Loucy (cell line): Measurements from ENCODE around the gene SNX27.
"Not testable (repeated sequence)": the region's sequence is repeated elsewhere in the genome, so short reads cannot be mapped to it uniquely, and the experiment has no call there.

Experiments used
- H2AFZ ChIP-seq: fragments of 200-600 bp; sonication (generic); 2 replicates; pipeline ENCODE4 v1.6.0; 2016; ENCODE audit warnings: antibody characterized with exemption, mild to moderate bottlenecking, low read length, moderate library complexity
- H3F3A ChIP-seq: fragments of 200-600 bp; 2 replicates; pipeline ENCODE4 v1.6.0; 2016; ENCODE audit warnings: antibody characterized with exemption, low read depth, mild to moderate bottlenecking
- H3K27me3 ChIP-seq: fragments of 200-600 bp; sonication (generic); 2 replicates; pipeline ENCODE4 v1.6.1; 2014; ENCODE audit warnings: low read length, mild to moderate bottlenecking; ENCODE audit not compliant: insufficient read depth, poor library complexity, severe bottlenecking
- H3K36me3 ChIP-seq: fragments of 200-600 bp; sonication (generic); 2 replicates; pipeline ENCODE4 v1.6.1; 2016; ENCODE audit warnings: low read length; ENCODE audit not compliant: insufficient read depth
- H3K4me1 ChIP-seq: fragments of 200-600 bp; sonication (generic); 2 replicates; pipeline ENCODE4 v1.5.1; 2014; ENCODE audit warnings: low read length, mild to moderate bottlenecking; ENCODE audit not compliant: insufficient read depth, poor library complexity, severe bottlenecking
- H3K4me2 ChIP-seq: fragments of 200-600 bp; sonication (generic); 2 replicates; pipeline ENCODE4 v1.6.0; 2014; ENCODE audit warnings: antibody characterized with exemption, low read length, low read depth, mild to moderate bottlenecking; ENCODE audit not compliant: poor library complexity, severe bottlenecking
- H3K4me3 ChIP-seq: fragments of 200-600 bp; sonication (generic); 2 replicates; pipeline ENCODE4 v1.5.1; 2014; ENCODE audit warnings: low read length, mild to moderate bottlenecking, mixed read lengths; ENCODE audit not compliant: poor library complexity, severe bottlenecking
- H3K79me2 ChIP-seq: fragments of 200-600 bp; sonication (generic); 2 replicates; pipeline ENCODE4 v1.6.1; 2014; ENCODE audit warnings: low read length; ENCODE audit not compliant: insufficient read depth
- H3K9ac ChIP-seq: fragments of 200-600 bp; sonication (generic); 2 replicates; pipeline ENCODE4 v1.6.0; 2014; ENCODE audit warnings: mild to moderate bottlenecking, low read depth, low read length, moderate library complexity; ENCODE audit not compliant: poor library complexity, severe bottlenecking
- H3K9me2 ChIP-seq: fragments of 200-600 bp; sonication (generic); replicated peaks from 2 replicates; pipeline ENCODE4 v1.6.1; 2016; ENCODE audit warnings: low read depth, low read length, mixed read lengths
- H3K9me3 ChIP-seq: fragments of 200-600 bp; sonication (generic); 2 replicates; pipeline ENCODE4 v1.6.1; 2014; ENCODE audit warnings: mild to moderate bottlenecking, antibody characterized with exemption, low read length, low read depth; ENCODE audit not compliant: insufficient read depth
- H4K20me1 ChIP-seq: fragments of 200-600 bp; sonication (generic); 2 replicates; pipeline ENCODE4 v1.6.0; 2014; ENCODE audit warnings: antibody characterized with exemption, low read length, mild to moderate bottlenecking; ENCODE audit not compliant: insufficient read depth, poor library complexity, severe bottlenecking
- CTCF ChIP-seq: fragments of 200-600 bp; sonication (generic); conservative IDR thresholded peaks from 2 replicates; pipeline ENCODE4 v1.5.1; 2014; ENCODE audit warnings: mild to moderate bottlenecking, antibody characterized with exemption, low read length
- EZH2phosphoT487 ChIP-seq: fragments of 200-600 bp; IDR thresholded peaks from 2 replicates; pipeline ENCODE4 v1.6.1; 2018; ENCODE audit warnings: antibody characterized with exemption, mild to moderate bottlenecking, moderate library complexity, borderline replicate concordance

SNX27 gene

DNA sequence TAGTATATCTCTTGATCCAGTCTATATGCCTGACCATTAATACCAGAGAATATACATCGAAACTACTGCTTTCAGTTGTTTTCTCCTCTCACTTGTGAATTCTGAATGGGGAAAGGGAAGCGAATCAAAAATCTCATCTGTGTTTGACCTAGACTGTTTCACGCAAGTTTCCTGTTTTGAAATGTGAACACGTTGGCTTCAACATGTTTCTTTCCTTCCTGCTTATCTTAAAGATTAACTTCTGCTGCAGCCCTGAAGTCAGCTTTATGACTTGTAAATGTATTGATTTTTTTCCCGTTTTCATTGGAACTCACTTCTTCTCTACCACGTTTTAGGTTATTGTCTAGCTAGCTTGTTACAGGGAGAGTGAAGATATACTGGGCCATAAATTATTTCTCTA, 49.9 kb downstream of the SNX27 start:
- H3K27me3 ChIP-seq, result no peaks in the 10 kb centered on the region

GRCh38 chr1:151668090-151668489, 56.2 kb downstream of the SNX27 start:
- Histone ChIP-seq H3K9me2 (no peaks in the 10 kb centered on the region), H3K79me2 (no peaks in the 10 kb centered on the region), H3K36me3 (peaks cover 63% of the 10 kb centered on the region; the same call in 1 of the 2 replicates), H3K9ac (no peak overlapping the region), H3F3A (no peaks in the 10 kb centered on the region), H2AFZ (no peak overlapping the region), H3K4me3 (no peak overlapping the region), H3K27me3 (no peaks in the 10 kb centered on the region), H3K4me1 (no peaks in the 10 kb centered on the region), H4K20me1 (no peaks in the 10 kb centered on the region), H3K4me2 (no peak overlapping the region), H3K9me3 (no peaks in the 10 kb centered on the region)
- TF ChIP-seq EZH2phosphoT487 (no peak), CTCF (no peak)

More for the DNA sequence above, 49.9 kb downstream of the SNX27 start:
- no peaks in the 10 kb centered on the region for H3K9me3 ChIP-seq
- TF ChIP-seq CTCF, result no peak
- TF ChIP-seq EZH2phosphoT487, result no peak
- H3K9me2 ChIP-seq, result no peaks in the 10 kb centered on the region
- no peaks in the 10 kb centered on the region for H3F3A ChIP-seq
- H2AFZ ChIP-seq, result no peak overlapping the region
- no peak overlapping the region for H3K4me3 ChIP-seq
- no peaks in the 10 kb centered on the region for H3K4me1 ChIP-seq
- no peaks in the 10 kb centered on the region for H4K20me1 ChIP-seq
- H3K36me3 ChIP-seq, result peaks cover 72% of the 10 kb centered on the region
- no peaks in the 10 kb centered on the region for H3K79me2 ChIP-seq
- no peak overlapping the region for H3K4me2 ChIP-seq
- H3K9ac ChIP-seq, result no peak overlapping the region

DNA sequence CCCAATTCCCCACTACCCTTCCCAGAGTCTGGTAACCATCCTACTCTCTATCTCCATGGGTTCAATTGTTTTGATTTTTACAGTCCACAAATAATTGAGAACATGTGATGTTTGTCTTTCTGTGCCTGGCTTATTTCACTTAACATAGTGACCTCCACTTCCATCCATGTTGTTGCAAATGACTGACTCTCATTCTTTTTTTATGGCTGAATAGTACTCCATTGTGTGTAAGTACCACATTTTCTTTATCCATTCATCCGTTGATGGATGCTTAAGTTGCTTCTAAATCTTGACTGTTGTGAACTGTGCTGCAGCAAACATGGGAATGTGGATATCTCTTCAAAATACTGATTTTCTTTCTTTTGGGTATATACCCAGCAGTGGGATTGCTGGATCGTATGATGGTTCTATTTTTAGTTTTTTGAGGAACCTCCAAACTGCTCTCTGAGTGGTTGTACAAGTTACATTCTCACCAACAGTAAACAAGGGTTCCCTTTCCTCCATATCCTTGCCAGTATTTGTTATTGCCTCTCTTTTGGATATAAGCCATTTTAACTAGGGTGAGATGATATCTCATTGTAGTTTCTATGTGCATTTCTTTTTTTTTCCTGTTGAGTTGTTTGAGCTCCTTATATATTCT, 58.3 kb downstream of the SNX27 start:
- H3K4me2 ChIP-seq, H3K79me2 ChIP-seq, H3F3A ChIP-seq, H3K9ac ChIP-seq, H3K4me1 ChIP-seq, H3K9me2 ChIP-seq, H3K27me3 ChIP-seq, H3K9me3 ChIP-seq, H2AFZ ChIP-seq, H4K20me1 ChIP-seq, H3K4me3 ChIP-seq: not testable (repeated sequence)
- H3K36me3 ChIP-seq, result peaks cover 48% of the 10 kb centered on the region; the same call in 1 of the 2 replicates

DNA sequence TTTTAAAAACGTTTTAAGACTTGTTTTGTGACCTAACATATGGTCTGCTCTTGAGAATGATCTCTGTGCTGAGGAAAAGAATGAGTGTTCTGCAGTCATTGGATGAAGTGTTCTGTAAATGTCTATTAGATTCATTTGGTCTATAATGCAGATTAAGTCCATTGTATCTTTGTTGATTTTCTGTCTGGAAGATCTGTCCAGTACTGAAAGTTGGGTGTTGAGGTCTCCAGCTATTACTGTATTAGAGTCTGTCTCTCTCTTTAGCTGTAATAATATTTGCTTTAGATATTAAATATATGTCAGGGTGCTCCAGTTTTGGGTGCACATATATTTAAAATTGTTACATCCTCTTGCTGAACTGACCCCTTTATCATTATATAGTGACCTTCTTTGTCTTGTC, 61.6 kb downstream of the SNX27 start:
- Histone ChIP-seq H3K4me2 (no peak overlapping the region), H3K9me2 (no peaks in the 10 kb centered on the region), H3K27me3 (no peaks in the 10 kb centered on the region), H2AFZ (no peak overlapping the region), H4K20me1 (peaks cover 3% of the 10 kb centered on the region), H3F3A (no peaks in the 10 kb centered on the region), H3K4me3 (no peak overlapping the region), H3K4me1 (no peaks in the 10 kb centered on the region), H3K36me3 (peaks cover 33% of the 10 kb centered on the region; the same call in 1 of the 2 replicates), H3K9ac (no peak overlapping the region), H3K9me3 (no peaks in the 10 kb centered on the region), H3K79me2 (no peaks in the 10 kb centered on the region)
- TF ChIP-seq CTCF, result no peak
- TF ChIP-seq EZH2phosphoT487, result no peak
